OCI-LY7 (cell line): ENCODE measurements around the gene TLCD2. TPM values are rescaled to one million over a fixed set of nuclear protein-coding genes. Genes with fewer than 3 reads are reported as not detected.

ENCODE experiments used
- BruUV-seq: library from RNA; stranded (reverse); fragments of 400-500 nt; replicated peaks from 2 replicates; lab custom pipeline; 2021; lab: Mats Ljungman, UMichigan
- CTCF ChIA-PET: fragments of 300-600 bp; sonication (Branson Sonifier 250); formaldehyde crosslinking; loops from one replicate; lab custom pipeline; 2022; ENCODE audit warnings: antibody characterized with exemption; ENCODE audit not compliant: unreplicated experiment; lab: Charles Lee
- POLR2A ChIA-PET: fragments of 300-600 bp; sonication (Branson Sonifier 250); formaldehyde crosslinking; loops from one replicate; lab custom pipeline; 2022; ENCODE audit warnings: antibody characterized with exemption; lab: Charles Lee
- DNase-seq: peaks from one replicate; pipeline ENCODE4 v3.0.0-alpha.2; 2015; ENCODE audit warnings: low spot score
- H2AFZ ChIP-seq: fragments of 200-600 bp; sonication (generic), shearing (Covaris generic); 2 replicates; pipeline ENCODE4 v1.6.1; 2014; ENCODE audit warnings: mild to moderate bottlenecking, antibody characterized with exemption, low read length, moderate library complexity
- H3K27ac ChIP-seq: fragments of 200-600 bp; sonication (generic); 2 replicates; pipeline ENCODE4 v1.5.1; 2014; ENCODE audit warnings: mixed run types, low read depth, mild to moderate bottlenecking, moderate library complexity, low read length, inconsistent platforms; ENCODE audit not compliant: poor library complexity, severe bottlenecking
- H3K36me3 ChIP-seq: fragments of 200-600 bp; sonication (generic); 2 replicates; pipeline ENCODE4 v1.6.1; 2014; ENCODE audit warnings: mild to moderate bottlenecking, antibody characterized with exemption, low read length, moderate library complexity, mixed read lengths; ENCODE audit not compliant: insufficient read depth
- H3K4me1 ChIP-seq: fragments of 200-600 bp; sonication (generic); 2 replicates; pipeline ENCODE4 v1.5.1; 2014; ENCODE audit warnings: mild to moderate bottlenecking, low read length; ENCODE audit not compliant: insufficient read depth, poor library complexity, severe bottlenecking
- H3K4me2 ChIP-seq: fragments of 200-600 bp; sonication (generic); 2 replicates; pipeline ENCODE4 v1.6.1; 2014; ENCODE audit warnings: mild to moderate bottlenecking, low read length
- H3K4me3 ChIP-seq: fragments of 200-600 bp; sonication (generic); 2 replicates; pipeline ENCODE4 v1.5.1; 2014; ENCODE audit warnings: mild to moderate bottlenecking, low read depth, low read length; ENCODE audit not compliant: poor library complexity, severe bottlenecking
- H3K79me2 ChIP-seq: fragments of 200-600 bp; sonication (generic); 2 replicates; pipeline ENCODE4 v1.6.1; 2016; ENCODE audit warnings: low read depth, mild to moderate bottlenecking, low read length, moderate library complexity, mixed read lengths; ENCODE audit not compliant: insufficient read depth
- H3K9me2 ChIP-seq: fragments of 200-600 bp; sonication (generic); 2 replicates; pipeline ENCODE4 v1.6.1; 2016; ENCODE audit warnings: mild to moderate bottlenecking, low read length, mixed read lengths; ENCODE audit not compliant: insufficient read depth
- H3K9me3 ChIP-seq: fragments of 200-600 bp; sonication (generic); 2 replicates; pipeline ENCODE4 v1.6.1; 2014; ENCODE audit warnings: mild to moderate bottlenecking, mixed run types, low read length, mixed read lengths
- H4K20me1 ChIP-seq: fragments of 200-600 bp; sonication (generic); 2 replicates; pipeline ENCODE4 v1.6.1; 2014; ENCODE audit warnings: mild to moderate bottlenecking, antibody characterized with exemption, low read length, moderate library complexity, mixed read lengths; ENCODE audit not compliant: insufficient read depth
- EZH2phosphoT487 ChIP-seq: fragments of 200-600 bp; sonication (generic); IDR thresholded peaks from 2 replicates; pipeline ENCODE4 v1.6.1; 2018; ENCODE audit warnings: low read depth, borderline replicate concordance, mild to moderate bottlenecking, mixed run types, antibody characterized with exemption, low read length, moderate library complexity, mixed read lengths
- intact Hi-C: fragments of 100-400 bp; cut with micrococcal nuclease; formaldehyde crosslinking; loops from one replicate; pipeline ENCODE4 v1.10.0; 2022; ENCODE audit not compliant: unreplicated experiment
- total RNA-seq, 2 experiments: library from RNA; depleted of rRNA in 1 of 2; stranded (reverse); fragments of >200 nt in 1 of 2; shearing (Covaris generic) in 1 of 2; gene quantifications; 2 replicates each; pipeline ENCODE4 v1.2.3, GENCODE V29; 2014 to 2022
- TF ChIP-seq, protein P1 (sequence below): fragments of 200-600 bp; sonication (generic); conservative IDR thresholded peaks from 2 replicates; pipeline ENCODE4 v1.5.1; 2014; ENCODE audit warnings: mild to moderate bottlenecking, antibody characterized with exemption, low read length, moderate library complexity, mixed read lengths

TLCD2 gene
- total RNA-seq, 2 experiments from 2014 or later, result not detected

DNA sequence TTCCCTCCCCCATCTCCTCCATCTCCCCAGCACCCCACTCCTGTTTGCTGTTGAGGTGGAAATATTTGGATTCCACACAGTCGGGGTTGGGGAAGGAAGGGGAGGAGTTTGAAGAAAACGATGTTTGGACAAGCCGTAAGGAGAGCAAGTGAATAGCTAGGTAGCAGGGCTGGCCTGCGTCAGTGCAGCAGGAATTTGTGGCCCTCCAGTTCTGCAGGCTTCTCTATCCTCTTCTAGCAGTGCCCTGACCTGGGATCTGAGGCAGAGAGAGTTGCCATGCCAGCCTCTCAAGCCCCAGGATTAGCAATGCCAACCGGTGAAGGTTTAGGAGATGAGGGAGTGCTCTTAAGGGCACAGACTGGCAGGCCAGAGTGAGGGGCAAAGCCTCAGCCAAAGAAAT lies 12.5 kb downstream of the TLCD2 start:
- intact Hi-C loops, result no loop called here
- POLR2A ChIA-PET, result interaction anchor here (0.6 kb wide), 1 partner anchor 1928 kb away, joined by 3 read pairs; no protein-coding TSS in a partner anchor
- no peak overlapping the region for H3K27ac ChIP-seq

DNA sequence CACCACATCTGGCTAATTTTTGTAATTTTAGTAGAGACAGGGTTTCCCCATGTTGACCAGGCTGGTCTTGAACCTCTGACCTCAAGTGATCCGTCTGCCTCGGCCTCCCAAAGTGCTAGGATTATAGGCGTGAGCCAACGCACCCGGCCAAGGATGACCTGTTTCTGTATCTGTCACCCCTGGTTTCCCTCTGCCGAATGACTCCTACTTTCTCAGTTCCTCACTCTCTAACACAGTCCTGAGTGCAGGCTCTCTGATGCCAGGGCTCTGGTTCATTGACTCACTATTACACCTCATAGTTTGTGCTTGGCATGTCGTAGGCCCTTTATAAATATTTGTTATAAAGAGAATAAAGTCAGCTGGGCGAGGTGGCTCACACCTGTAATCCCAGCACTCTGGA lies 14.8 kb downstream of the TLCD2 start:
- H3K9me2 ChIP-seq, result no peaks in the 10 kb centered on the region
- no peak for DNase-seq
- no peak overlapping the region for H3K27ac ChIP-seq
- TF ChIP-seq, protein P1, sequence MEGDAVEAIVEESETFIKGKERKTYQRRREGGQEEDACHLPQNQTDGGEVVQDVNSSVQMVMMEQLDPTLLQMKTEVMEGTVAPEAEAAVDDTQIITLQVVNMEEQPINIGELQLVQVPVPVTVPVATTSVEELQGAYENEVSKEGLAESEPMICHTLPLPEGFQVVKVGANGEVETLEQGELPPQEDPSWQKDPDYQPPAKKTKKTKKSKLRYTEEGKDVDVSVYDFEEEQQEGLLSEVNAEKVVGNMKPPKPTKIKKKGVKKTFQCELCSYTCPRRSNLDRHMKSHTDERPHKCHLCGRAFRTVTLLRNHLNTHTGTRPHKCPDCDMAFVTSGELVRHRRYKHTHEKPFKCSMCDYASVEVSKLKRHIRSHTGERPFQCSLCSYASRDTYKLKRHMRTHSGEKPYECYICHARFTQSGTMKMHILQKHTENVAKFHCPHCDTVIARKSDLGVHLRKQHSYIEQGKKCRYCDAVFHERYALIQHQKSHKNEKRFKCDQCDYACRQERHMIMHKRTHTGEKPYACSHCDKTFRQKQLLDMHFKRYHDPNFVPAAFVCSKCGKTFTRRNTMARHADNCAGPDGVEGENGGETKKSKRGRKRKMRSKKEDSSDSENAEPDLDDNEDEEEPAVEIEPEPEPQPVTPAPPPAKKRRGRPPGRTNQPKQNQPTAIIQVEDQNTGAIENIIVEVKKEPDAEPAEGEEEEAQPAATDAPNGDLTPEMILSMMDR, result no peak
- no peak for TF ChIP-seq EZH2phosphoT487
- POLR2A ChIA-PET, result no interaction called here
- H2AFZ ChIP-seq, result no peak overlapping the region
- no peak overlapping the region for H3K4me2 ChIP-seq
- no peaks in the 10 kb centered on the region for H3K4me1 ChIP-seq
- H3K36me3 ChIP-seq, result no peaks in the 10 kb centered on the region
- intact Hi-C loops, result no loop called here
- no peaks in the 10 kb centered on the region for H3K9me3 ChIP-seq
- no peak overlapping the region for H3K4me3 ChIP-seq
- no peaks in the 10 kb centered on the region for H3K79me2 ChIP-seq
- H4K20me1 ChIP-seq, result no peaks in the 10 kb centered on the region
- CTCF ChIA-PET, result no interaction called here
- BruUV-seq, result no TSS peak

More for the DNA sequence above, 12.5 kb downstream of the TLCD2 start:
- H4K20me1 ChIP-seq, result no peaks in the 10 kb centered on the region
- no peak for DNase-seq
- TF ChIP-seq EZH2phosphoT487, result no peak
- TF ChIP-seq, protein P1, result no peak
- H3K4me3 ChIP-seq, result no peak overlapping the region
- no peaks in the 10 kb centered on the region for H3K9me2 ChIP-seq
- no TSS peak for BruUV-seq
- no peak overlapping the region for H2AFZ ChIP-seq
- no peaks in the 10 kb centered on the region for H3K4me1 ChIP-seq
- H3K9me3 ChIP-seq, result no peaks in the 10 kb centered on the region
- H3K4me2 ChIP-seq, result no peak overlapping the region
- no peaks in the 10 kb centered on the region for H3K79me2 ChIP-seq
- H3K36me3 ChIP-seq, result no peaks in the 10 kb centered on the region
- CTCF ChIA-PET, result no interaction called here

DNA sequence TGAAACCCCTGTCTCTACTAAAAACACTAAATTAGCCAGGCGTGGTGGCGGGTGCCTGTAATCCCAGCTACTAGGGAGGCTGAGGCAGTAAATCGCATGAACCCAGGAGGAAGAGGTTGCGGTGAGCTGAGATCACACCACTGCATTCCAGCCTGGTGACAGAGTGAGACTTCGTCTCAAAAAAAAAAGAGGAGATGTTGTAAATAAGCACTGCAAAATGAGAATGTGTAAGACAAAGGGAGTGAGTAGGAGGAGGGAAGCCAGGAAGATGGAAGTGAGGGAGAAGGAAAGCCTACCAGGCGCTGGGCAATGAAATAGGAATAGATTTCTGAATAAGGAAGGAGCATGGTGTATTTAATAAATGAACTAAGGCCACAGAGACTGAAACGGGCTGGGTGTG lies 16.8 kb downstream of the TLCD2 start:
- CTCF ChIA-PET, result interaction anchor here (0.6 kb wide), 1 partner anchor 118 kb away, joined by 5 read pairs; no protein-coding TSS in a partner anchor
- H3K79me2 ChIP-seq, result no peaks in the 10 kb centered on the region
- no TSS peak for BruUV-seq

More for the DNA sequence above, 16.8 kb downstream of the TLCD2 start:
- Histone ChIP-seq H3K4me3 (no peak overlapping the region), H3K9me3 (no peaks in the 10 kb centered on the region), H3K4me2 (no peak overlapping the region), H3K9me2 (no peaks in the 10 kb centered on the region), H2AFZ (no peak overlapping the region), H4K20me1 (no peaks in the 10 kb centered on the region), H3K36me3 (no peaks in the 10 kb centered on the region), H3K27ac (no peak overlapping the region), H3K4me1 (no peaks in the 10 kb centered on the region)
- intact Hi-C loops, result no loop called here
- TF ChIP-seq, protein P1, result no peak
- TF ChIP-seq EZH2phosphoT487, result no peak
- POLR2A ChIA-PET, result no interaction called here
- DNase-seq, result no peak
